IPS-18c (cell line): Measurements from ENCODE around the gene OR7D2.
"Not testable (repeated sequence)": the region's sequence is repeated elsewhere in the genome, so short reads cannot be mapped to it uniquely, and the experiment has no call there.

Experiments used
- H3K4me3 ChIP-seq: 2 replicates; pipeline ENCODE4 v1.7.0; 2013; ENCODE audit warnings: low read depth, mild to moderate bottlenecking, low read length, moderate library complexity; ENCODE audit not compliant: insufficient read depth
- H3K9me3 ChIP-seq: one replicate; pipeline ENCODE4 v1.6.1; 2013; ENCODE audit warnings: mild to moderate bottlenecking, low read length, moderate library complexity; ENCODE audit not compliant: control insufficient read depth, insufficient read depth

Gene OR7D2

GRCh38 chr19:9175326-9175725 is 3.5 kb upstream of the OR7D2 start:
- H3K9me3 ChIP-seq, result no peaks in the 10 kb centered on the region

GRCh38 chr19:9183000-9183399 is 4.2 kb downstream of the OR7D2 start:
- H3K9me3 ChIP-seq, result no peaks in the 10 kb centered on the region
- H3K4me3 ChIP-seq, result no peak overlapping the region

More at GRCh38 chr19:9175326-9175725, 3.5 kb upstream of the OR7D2 start:
- no peak overlapping the region for H3K4me3 ChIP-seq

DNA sequence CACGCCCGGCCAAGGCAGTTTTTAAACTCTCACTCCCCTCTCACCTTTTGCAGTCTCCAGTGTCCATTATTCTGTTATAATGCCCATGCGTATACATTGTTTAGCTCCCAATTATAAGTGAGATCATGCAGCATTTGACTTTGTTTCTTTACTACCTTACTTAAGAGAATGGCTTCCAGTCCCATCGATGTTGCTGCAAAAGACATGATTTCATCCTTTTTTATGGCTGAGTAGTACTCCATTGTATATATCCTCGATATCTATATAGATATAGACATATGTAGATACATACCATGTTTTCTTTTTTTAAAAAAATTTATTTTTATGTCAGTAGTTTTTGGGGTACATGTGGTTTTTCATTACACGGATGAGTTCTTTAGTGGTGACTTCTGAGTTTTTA is 8.4 kb downstream of the OR7D2 start:
- Histone ChIP-seq H3K9me3 (no peaks in the 10 kb centered on the region), H3K4me3 (no peak overlapping the region)

DNA sequence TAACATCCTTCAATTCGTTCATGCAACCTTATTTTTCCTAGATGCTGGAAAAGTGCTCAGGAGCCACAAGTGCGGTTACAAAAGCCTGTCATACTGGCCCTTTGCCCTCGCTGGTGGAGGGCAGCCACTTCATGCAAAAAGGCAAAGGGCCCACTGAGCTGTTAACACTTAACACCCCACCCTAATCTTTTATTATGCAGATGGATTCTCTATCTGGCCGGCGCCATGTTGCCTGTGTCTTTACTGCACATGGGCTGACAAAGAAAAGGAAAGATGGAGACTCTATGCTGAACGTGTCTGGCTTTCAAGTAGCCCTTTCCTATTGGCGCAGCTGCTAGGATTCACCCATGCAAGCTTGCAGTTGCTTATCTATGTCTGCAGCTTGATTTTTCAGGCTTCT is 10.8 kb downstream of the OR7D2 start:
- no peak overlapping the region for H3K4me3 ChIP-seq
- no peaks in the 10 kb centered on the region for H3K9me3 ChIP-seq

- H3K4me3 ChIP-seq, H3K9me3 ChIP-seq: not testable (repeated sequence)
Measured at GRCh38 chr19:9198044-9198443, 19.3 kb downstream of the OR7D2 start.

DNA sequence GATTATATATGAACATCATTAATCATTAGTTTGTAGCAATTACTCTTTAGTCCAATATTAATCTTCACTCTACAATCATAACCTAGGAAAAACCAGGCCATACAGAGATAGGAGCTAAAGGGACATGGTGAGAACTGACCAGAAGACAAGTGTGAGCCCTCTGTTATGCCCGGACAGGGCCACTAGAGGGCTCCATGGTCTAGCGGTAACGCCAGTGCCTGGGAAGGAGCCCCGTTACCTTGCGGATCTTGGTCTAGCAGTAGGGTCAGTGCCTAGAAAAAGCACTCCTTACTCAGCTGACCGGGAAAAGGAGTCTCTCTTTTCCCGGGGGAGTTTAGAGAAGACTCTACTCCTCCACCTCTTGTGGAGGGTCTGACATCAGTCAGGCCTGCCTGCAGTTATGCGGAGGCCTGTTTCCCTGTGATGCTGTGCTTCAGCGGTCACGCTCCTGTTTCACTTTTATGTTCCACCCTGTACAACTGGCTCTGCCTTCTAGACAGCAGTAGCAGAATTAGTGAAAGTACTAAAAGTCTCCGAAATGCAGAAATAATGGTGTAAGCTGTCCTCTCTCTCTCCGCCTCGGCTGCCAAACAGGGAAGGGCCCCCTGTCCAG is 26.8 kb downstream of the OR7D2 start:
- H3K9me3 ChIP-seq, result peaks cover 2% of the 10 kb centered on the region
- no peak overlapping the region for H3K4me3 ChIP-seq

GRCh38 chr19:9219489-9219888 is 40.7 kb downstream of the OR7D2 start, which contains the start of gene OR7D4:
Gene OR7D4 (minus strand): TSS chr19:9219589. CDS start chr19:9214837, 4,752 bp downstream.
- no peak within 1 kb of the TSS; the same call in 1 of the 2 replicates for H3K4me3 ChIP-seq
- peaks cover 2% of the 10 kb centered on the region for H3K9me3 ChIP-seq
